ENCODE measurements around the gene ABR.
"Not testable (repeated sequence)": the region's sequence is repeated elsewhere in the genome, so short reads cannot be mapped to it uniquely, and the experiment has no call there.

Gene ABR

GRCh38 chr17:1153795-1154546, 25.8 kb downstream of the ABR start:
- no peak overlapping the region for H3K9ac ChIP-seq (ENCODE audit: low read length)
- peaks cover 4% of the 10 kb centered on the region for H3K36me3 ChIP-seq (ENCODE audit: control insufficient read depth, insufficient read depth, low read length, severe bottlenecking)
- no peaks in the 10 kb centered on the region for H3K27me3 ChIP-seq (replicated peaks; ENCODE audit: control insufficient read depth, insufficient read depth, low read length)
- no peak overlapping the region for H3K4me3 ChIP-seq (ENCODE audit: low read length)
- peak; percentile 48 for DNase-seq (ENCODE audit: low read depth)
- peaks cover 3% of the 10 kb centered on the region for H3K4me1 ChIP-seq (ENCODE audit: control insufficient read depth, insufficient read depth, low read length)
- no peaks in the 10 kb centered on the region for H3K9me3 ChIP-seq (ENCODE audit: control insufficient read depth, low read length)

GRCh38 chr17:1152582-1152981, 27.2 kb downstream of the ABR start:
- H3K4me1 ChIP-seq (ENCODE audit: control insufficient read depth, insufficient read depth, low read length); H3K27me3 ChIP-seq (replicated peaks; ENCODE audit: control insufficient read depth, insufficient read depth, low read length); DNase-seq (ENCODE audit: low read depth); H3K9me3 ChIP-seq (ENCODE audit: control insufficient read depth, low read length); H3K36me3 ChIP-seq (ENCODE audit: control insufficient read depth, insufficient read depth, low read length, severe bottlenecking); H3K4me3 ChIP-seq (ENCODE audit: low read length); H3K9ac ChIP-seq (ENCODE audit: low read length): not testable (repeated sequence)

GRCh38 chr17:1150863-1151600, 28.7 kb downstream of the ABR start:
- no peak overlapping the region for H3K4me3 ChIP-seq (ENCODE audit: low read length)
- H3K9ac ChIP-seq (ENCODE audit: low read length), result no peak overlapping the region
- no peaks in the 10 kb centered on the region for H3K36me3 ChIP-seq (ENCODE audit: control insufficient read depth, insufficient read depth, low read length, severe bottlenecking)
- no peaks in the 10 kb centered on the region for H3K4me1 ChIP-seq (ENCODE audit: control insufficient read depth, insufficient read depth, low read length)
- H3K27me3 ChIP-seq (replicated peaks; ENCODE audit: control insufficient read depth, insufficient read depth, low read length), result no peaks in the 10 kb centered on the region
- DNase-seq (ENCODE audit: low read depth), result no peak
- no peaks in the 10 kb centered on the region for H3K9me3 ChIP-seq (ENCODE audit: control insufficient read depth, low read length)

- DNase-seq (ENCODE audit: low read depth), result no peak
- no peak overlapping the region for H3K9ac ChIP-seq (ENCODE audit: low read length)
- H3K4me1 ChIP-seq (ENCODE audit: control insufficient read depth, insufficient read depth, low read length), result no peaks in the 10 kb centered on the region
- H3K27me3 ChIP-seq (replicated peaks; ENCODE audit: control insufficient read depth, insufficient read depth, low read length), result no peaks in the 10 kb centered on the region
- no peaks in the 10 kb centered on the region for H3K36me3 ChIP-seq (ENCODE audit: control insufficient read depth, insufficient read depth, low read length, severe bottlenecking)
- H3K4me3 ChIP-seq (ENCODE audit: low read length), result no peak overlapping the region
- no peaks in the 10 kb centered on the region for H3K9me3 ChIP-seq (ENCODE audit: control insufficient read depth, low read length)
Measured at GRCh38 chr17:1149869-1150268, 29.9 kb downstream of the ABR start.

GRCh38 chr17:1147664-1148063, 32.1 kb downstream of the ABR start:
- H3K4me1 ChIP-seq (ENCODE audit: control insufficient read depth, insufficient read depth, low read length), result no peaks in the 10 kb centered on the region
- H3K27me3 ChIP-seq (replicated peaks; ENCODE audit: control insufficient read depth, insufficient read depth, low read length), result no peaks in the 10 kb centered on the region
- DNase-seq (ENCODE audit: low read depth), result peak; percentile 37
- no peak overlapping the region for H3K9ac ChIP-seq (ENCODE audit: low read length)
- H3K4me3 ChIP-seq (ENCODE audit: low read length), result no peak overlapping the region
- no peaks in the 10 kb centered on the region for H3K9me3 ChIP-seq (ENCODE audit: control insufficient read depth, low read length)
- no peaks in the 10 kb centered on the region for H3K36me3 ChIP-seq (ENCODE audit: control insufficient read depth, insufficient read depth, low read length, severe bottlenecking)

GRCh38 chr17:1146561-1147265, 33.1 kb downstream of the ABR start:
- Histone ChIP-seq H3K4me1 (ENCODE audit: control insufficient read depth, insufficient read depth, low read length) (no peaks in the 10 kb centered on the region), H3K9ac (ENCODE audit: low read length) (no peak overlapping the region), H3K9me3 (ENCODE audit: control insufficient read depth, low read length) (no peaks in the 10 kb centered on the region), H3K36me3 (ENCODE audit: control insufficient read depth, insufficient read depth, low read length, severe bottlenecking) (no peaks in the 10 kb centered on the region), H3K4me3 (ENCODE audit: low read length) (no peak overlapping the region), H3K27me3 (replicated peaks; ENCODE audit: control insufficient read depth, insufficient read depth, low read length) (no peaks in the 10 kb centered on the region)
- no peak for DNase-seq (ENCODE audit: low read depth)

- Histone ChIP-seq H3K9me3 (ENCODE audit: control insufficient read depth, low read length) (no peaks in the 10 kb centered on the region), H3K36me3 (ENCODE audit: control insufficient read depth, insufficient read depth, low read length, severe bottlenecking) (no peaks in the 10 kb centered on the region), H3K4me1 (ENCODE audit: control insufficient read depth, insufficient read depth, low read length) (no peaks in the 10 kb centered on the region), H3K9ac (ENCODE audit: low read length) (no peak overlapping the region), H3K4me3 (ENCODE audit: low read length) (no peak overlapping the region), H3K27me3 (replicated peaks; ENCODE audit: control insufficient read depth, insufficient read depth, low read length) (no peaks in the 10 kb centered on the region)
- DNase-seq (ENCODE audit: low read depth), result no peak
Measured at GRCh38 chr17:1145311-1145986, 34.3 kb downstream of the ABR start.

GRCh38 chr17:1144162-1144561, 35.6 kb downstream of the ABR start:
- Histone ChIP-seq H3K36me3 (ENCODE audit: control insufficient read depth, insufficient read depth, low read length, severe bottlenecking) (no peaks in the 10 kb centered on the region), H3K9me3 (ENCODE audit: control insufficient read depth, low read length) (no peaks in the 10 kb centered on the region), H3K27me3 (replicated peaks; ENCODE audit: control insufficient read depth, insufficient read depth, low read length) (no peaks in the 10 kb centered on the region), H3K9ac (ENCODE audit: low read length) (no peak overlapping the region), H3K4me3 (ENCODE audit: low read length) (no peak overlapping the region), H3K4me1 (ENCODE audit: control insufficient read depth, insufficient read depth, low read length) (no peaks in the 10 kb centered on the region)
- DNase-seq (ENCODE audit: low read depth), result no peak

GRCh38 chr17:1143573-1143972, 36.2 kb downstream of the ABR start:
- H3K9ac ChIP-seq (ENCODE audit: low read length), result no peak overlapping the region
- DNase-seq (ENCODE audit: low read depth), result peak; percentile 25
- no peaks in the 10 kb centered on the region for H3K27me3 ChIP-seq (replicated peaks; ENCODE audit: control insufficient read depth, insufficient read depth, low read length)
- no peaks in the 10 kb centered on the region for H3K36me3 ChIP-seq (ENCODE audit: control insufficient read depth, insufficient read depth, low read length, severe bottlenecking)
- H3K4me1 ChIP-seq (ENCODE audit: control insufficient read depth, insufficient read depth, low read length), result no peaks in the 10 kb centered on the region
- no peak overlapping the region for H3K4me3 ChIP-seq (ENCODE audit: low read length)
- no peaks in the 10 kb centered on the region for H3K9me3 ChIP-seq (ENCODE audit: control insufficient read depth, low read length)

GRCh38 chr17:1142561-1142971, 37.2 kb downstream of the ABR start:
- Histone ChIP-seq H3K9me3 (ENCODE audit: control insufficient read depth, low read length) (no peaks in the 10 kb centered on the region), H3K27me3 (replicated peaks; ENCODE audit: control insufficient read depth, insufficient read depth, low read length) (no peaks in the 10 kb centered on the region), H3K36me3 (ENCODE audit: control insufficient read depth, insufficient read depth, low read length, severe bottlenecking) (no peaks in the 10 kb centered on the region), H3K4me1 (ENCODE audit: control insufficient read depth, insufficient read depth, low read length) (no peaks in the 10 kb centered on the region), H3K9ac (ENCODE audit: low read length) (no peak overlapping the region), H3K4me3 (ENCODE audit: low read length) (no peak overlapping the region)
- no peak for DNase-seq (ENCODE audit: low read depth)

GRCh38 chr17:1137465-1137894, 42.3 kb downstream of the ABR start:
- H3K36me3 ChIP-seq (ENCODE audit: control insufficient read depth, insufficient read depth, low read length, severe bottlenecking), result no peaks in the 10 kb centered on the region
- no peak overlapping the region for H3K9ac ChIP-seq (ENCODE audit: low read length)
- H3K4me1 ChIP-seq (ENCODE audit: control insufficient read depth, insufficient read depth, low read length), result no peaks in the 10 kb centered on the region
- no peaks in the 10 kb centered on the region for H3K9me3 ChIP-seq (ENCODE audit: control insufficient read depth, low read length)
- no peak for DNase-seq (ENCODE audit: low read depth)
- no peaks in the 10 kb centered on the region for H3K27me3 ChIP-seq (replicated peaks; ENCODE audit: control insufficient read depth, insufficient read depth, low read length)
- H3K4me3 ChIP-seq (ENCODE audit: low read length), result no peak overlapping the region
